SJSA1 (cell line): ENCODE measurements around the gene AP4S1. TPM values are rescaled to one million over a fixed set of nuclear protein-coding genes. Genes with fewer than 3 reads are reported as not detected.
"Not testable (repeated sequence)": the region's sequence is repeated elsewhere in the genome, so short reads cannot be mapped to it uniquely, and the experiment has no call there.

Experiments used
- DNase-seq, 2 experiments: peaks; one replicate each; pipeline ENCODE4 v3.0.0-alpha.2; 2015 to 2020; ENCODE audit warnings: low spot score in 2 of 2, low read depth in 1 of 2
- H3K27ac ChIP-seq: fragments of 250-450 bp; sonication (Bioruptor Pico); 2 replicates; pipeline ENCODE4 v1.5.1; 2020; ENCODE audit warnings: mild to moderate bottlenecking, moderate library complexity
- H3K27me3 ChIP-seq: fragments of 250-450 bp; sonication (Bioruptor Pico); replicated peaks from 2 replicates; pipeline ENCODE4 v1.5.1; 2020; ENCODE audit warnings: mild to moderate bottlenecking, moderate library complexity
- H3K36me3 ChIP-seq: fragments of 250-450 bp; sonication (Bioruptor Pico); 2 replicates; pipeline ENCODE4 v1.5.1; 2020; ENCODE audit warnings: mild to moderate bottlenecking
- H3K4me1 ChIP-seq: fragments of 250-450 bp; sonication (Bioruptor Pico); replicated peaks from 2 replicates; pipeline ENCODE4 v1.6.1; 2021; ENCODE audit warnings: mild to moderate bottlenecking
- H3K4me3 ChIP-seq: fragments of 250-450 bp; sonication (Bioruptor Pico); 2 replicates; pipeline ENCODE4 v1.5.1; 2020; ENCODE audit warnings: mild to moderate bottlenecking
- H3K9me3 ChIP-seq: fragments of 250-450 bp; sonication (Bioruptor Pico); replicated peaks from 2 replicates; pipeline ENCODE4 v1.5.1; 2020; ENCODE audit warnings: mild to moderate bottlenecking
- total RNA-seq: library from RNA; depleted of rRNA; stranded (reverse); fragments of >200 nt; shearing (Covaris generic); gene quantifications from 2 replicates; pipeline ENCODE4 v1.2.3, GENCODE V29; 2014

AP4S1 gene
- total RNA-seq, 1 experiment from 2014 or later, result 9.3 TPM

- Histone ChIP-seq H3K36me3 (peaks cover 20% of the 10 kb centered on the region), H3K4me1 (peaks cover 25% of the 10 kb centered on the region), H3K9me3 (0 out of 2 replicates have a peak, but pooled peaks cover 4% of the 10 kb centered on the region), H3K27me3 (no peaks in the 10 kb centered on the region), H3K4me3 (no peak overlapping the region), H3K27ac (no peak overlapping the region)
- no peak for DNase-seq
Observed at GRCh38 chr14:30996892-30997659, 28.4 kb upstream of the AP4S1 start.

- Histone ChIP-seq H3K27me3 (no peaks in the 10 kb centered on the region), H3K9me3 (0 out of 2 replicates have a peak, but pooled peaks cover 4% of the 10 kb centered on the region), H3K4me3 (no peak overlapping the region), H3K36me3 (peaks cover 24% of the 10 kb centered on the region), H3K27ac (no peak overlapping the region), H3K4me1 (peaks cover 25% of the 10 kb centered on the region)
- DNase-seq, result no peak
Observed at GRCh38 chr14:30998100-30998706, 27.2 kb upstream of the AP4S1 start.

- peaks cover 25% of the 10 kb centered on the region for H3K4me1 ChIP-seq
- no peak overlapping the region for H3K27ac ChIP-seq
- no peak for DNase-seq
- H3K9me3 ChIP-seq, result 0 out of 2 replicates have a peak, but pooled peaks cover 4% of the 10 kb centered on the region
- H3K27me3 ChIP-seq, result no peaks in the 10 kb centered on the region
- peaks cover 24% of the 10 kb centered on the region for H3K36me3 ChIP-seq
- H3K4me3 ChIP-seq, result no peak overlapping the region
Observed at GRCh38 chr14:30999038-30999773, 26.2 kb upstream of the AP4S1 start.

- Histone ChIP-seq H3K36me3 (peaks cover 24% of the 10 kb centered on the region), H3K4me1 (peaks cover 13% of the 10 kb centered on the region), H3K27me3 (no peaks in the 10 kb centered on the region), H3K27ac (no peak overlapping the region), H3K4me3 (no peak overlapping the region), H3K9me3 (0 out of 2 replicates have a peak, but pooled peaks cover 4% of the 10 kb centered on the region)
- peak in 1 of 2 experiments; percentile 17 for DNase-seq
Observed at GRCh38 chr14:31000629-31001338, 24.7 kb upstream of the AP4S1 start.

- H3K27ac ChIP-seq, result no peak overlapping the region
- no peaks in the 10 kb centered on the region for H3K27me3 ChIP-seq
- DNase-seq, result no peak
- no peak overlapping the region for H3K4me3 ChIP-seq
- H3K4me1 ChIP-seq, result peaks cover 9% of the 10 kb centered on the region
- 0 out of 2 replicates have a peak, but pooled peaks cover 4% of the 10 kb centered on the region for H3K9me3 ChIP-seq
- peaks cover 24% of the 10 kb centered on the region for H3K36me3 ChIP-seq
Observed at GRCh38 chr14:31001339-31001658, 24.1 kb upstream of the AP4S1 start.

- H3K9me3 ChIP-seq, result 0 out of 2 replicates have a peak, but pooled peaks cover 4% of the 10 kb centered on the region
- H3K27me3 ChIP-seq, result no peaks in the 10 kb centered on the region
- no peak overlapping the region for H3K27ac ChIP-seq
- H3K4me3 ChIP-seq, result no peak overlapping the region
- peaks cover 22% of the 10 kb centered on the region for H3K36me3 ChIP-seq
- peaks cover 9% of the 10 kb centered on the region for H3K4me1 ChIP-seq
- DNase-seq, result no peak
Observed at GRCh38 chr14:31003284-31003683, 22.2 kb upstream of the AP4S1 start.

GRCh38 chr14:31004007-31004406 is 21.4 kb upstream of the AP4S1 start:
- H3K27me3 ChIP-seq, H3K4me3 ChIP-seq, H3K4me1 ChIP-seq, H3K27ac ChIP-seq, DNase-seq, H3K9me3 ChIP-seq: not testable (repeated sequence)
- H3K36me3 ChIP-seq, result peaks cover 17% of the 10 kb centered on the region

GRCh38 chr14:31006703-31007102 is 18.7 kb upstream of the AP4S1 start:
- H3K27ac ChIP-seq, result no peak overlapping the region
- H3K4me1 ChIP-seq, result no peaks in the 10 kb centered on the region
- H3K36me3 ChIP-seq, result peaks cover 9% of the 10 kb centered on the region
- no peak overlapping the region for H3K4me3 ChIP-seq
- no peaks in the 10 kb centered on the region for H3K9me3 ChIP-seq
- H3K27me3 ChIP-seq, result no peaks in the 10 kb centered on the region
- DNase-seq, result no peak

- Histone ChIP-seq H3K36me3 (peaks cover 5% of the 10 kb centered on the region; the same call in 1 of the 2 replicates), H3K9me3 (no peaks in the 10 kb centered on the region), H3K4me1 (no peaks in the 10 kb centered on the region), H3K27ac (no peak overlapping the region), H3K4me3 (no peak overlapping the region), H3K27me3 (no peaks in the 10 kb centered on the region)
- no peak for DNase-seq
Observed at GRCh38 chr14:31009836-31010574, 15.4 kb upstream of the AP4S1 start.

GRCh38 chr14:31010935-31011334 is 14.5 kb upstream of the AP4S1 start:
- H3K9me3 ChIP-seq, result no peaks in the 10 kb centered on the region
- H3K4me1 ChIP-seq, result no peaks in the 10 kb centered on the region
- DNase-seq, result no peak
- no peak overlapping the region for H3K27ac ChIP-seq
- H3K27me3 ChIP-seq, result no peaks in the 10 kb centered on the region
- H3K36me3 ChIP-seq, result peaks cover 5% of the 10 kb centered on the region; the same call in 1 of the 2 replicates
- no peak overlapping the region for H3K4me3 ChIP-seq

- no peak for DNase-seq
- Histone ChIP-seq H3K4me1 (no peaks in the 10 kb centered on the region), H3K9me3 (no peaks in the 10 kb centered on the region), H3K27me3 (no peaks in the 10 kb centered on the region), H3K27ac (no peak overlapping the region), H3K36me3 (peaks cover 13% of the 10 kb centered on the region), H3K4me3 (no peak overlapping the region)
Observed at GRCh38 chr14:31013841-31014240, 11.6 kb upstream of the AP4S1 start.

GRCh38 chr14:31018057-31018645 is 7.3 kb upstream of the AP4S1 start:
- H3K4me3 ChIP-seq, result no peak overlapping the region
- no peaks in the 10 kb centered on the region for H3K4me1 ChIP-seq
- no peaks in the 10 kb centered on the region for H3K27me3 ChIP-seq
- DNase-seq, result no peak
- H3K36me3 ChIP-seq, result peaks cover 43% of the 10 kb centered on the region
- H3K27ac ChIP-seq, result no peak overlapping the region
- H3K9me3 ChIP-seq, result no peaks in the 10 kb centered on the region
